ENCODE data around the gene CLCN2.

GRCh38 chr3:184377882-184378445 lies 16.6 kb upstream of the CLCN2 start, which contains the start of gene THPO:
- TF ChIP-seq PATZ1 (CRISPR knock-in tag; IDR thresholded peaks at IDR 0.05; ENCODE audit: borderline replicate concordance) (no peak), ZFP3 (CRISPR knock-in tag; IDR thresholded peaks at IDR 0.05) (no peak), CREB5 (CRISPR knock-in tag; IDR thresholded peaks at IDR 0.05; ENCODE audit: low read depth) (no peak), ZFP30 (CRISPR knock-in tag; IDR thresholded peaks at IDR 0.05) (no peak), GLIS3 (CRISPR knock-in tag; IDR thresholded peaks at IDR 0.05) (no peak), SNAI2 (CRISPR knock-in tag; IDR thresholded peaks at IDR 0.05) (no peak), ARNTL (CRISPR knock-in tag; IDR thresholded peaks at IDR 0.05; ENCODE audit: borderline replicate concordance, low read depth) (no peak), ZNF70 (CRISPR knock-in tag; IDR thresholded peaks at IDR 0.05) (no peak), TSHZ2 (CRISPR knock-in tag; IDR thresholded peaks at IDR 0.05) (no peak), CSRNP3 (CRISPR knock-in tag; IDR thresholded peaks at IDR 0.05) (no peak), ZC3H10 (CRISPR knock-in tag; IDR thresholded peaks at IDR 0.05) (no peak)
